ENCODE measurements around the gene TGFBR3. TPM values are rescaled to one million over a fixed set of nuclear protein-coding genes. Genes with fewer than 3 reads are reported as not detected.

The TGFBR3 gene
- total RNA-seq, 1 experiment from 2014 or later: 2.4 TPM

- H4K91ac ChIP-seq (ENCODE audit: insufficient read length, low read depth, low read length): no peak overlapping the region
- H2BK15ac ChIP-seq (ENCODE audit: low read depth, low read length): no peak overlapping the region
- no peak overlapping the region for H3K4me2 ChIP-seq (ENCODE audit: insufficient read depth, insufficient read length, low read length)
- no peak overlapping the region for H2BK120ac ChIP-seq (ENCODE audit: low read depth, low read length, poor library complexity, severe bottlenecking)
- peaks cover 2 to 3% of the 10 kb centered on the region in 2 experiments; a peak in 3 of 4 replicates for H3K4me1 Mint-ChIP-seq
- no peak overlapping the region for H2AK5ac ChIP-seq (ENCODE audit: insufficient read length, low read length)
- H4K8ac ChIP-seq (replicated peaks; ENCODE audit: insufficient read length, low read depth, low read length): no peak overlapping the region
- DNase-seq: no peak
- H2BK12ac ChIP-seq (ENCODE audit: insufficient read length, low read depth, low read length): no peak overlapping the region
- no peaks in the 10 kb centered on the region for H3K79me1 ChIP-seq (ENCODE audit: insufficient read depth, low read depth, low read length, poor library complexity, severe bottlenecking)
- H3K9me3 ChIP-seq (ENCODE audit: control insufficient read depth, low read depth, low read length): no peaks in the 10 kb centered on the region
- H3K9ac ChIP-seq (ENCODE audit: extremely low read depth, insufficient read length, low read length): no peak overlapping the region
- H3K4ac ChIP-seq (ENCODE audit: low read depth, low read length): no peak overlapping the region
- no peak overlapping the region for H3K27ac ChIP-seq (ENCODE audit: insufficient read length, low read depth, low read length)
- H3K27ac Mint-ChIP-seq: no peak overlapping the region
- no peak overlapping the region for H2BK5ac ChIP-seq (ENCODE audit: insufficient read length, low read length)
- H3K4me3 Mint-ChIP-seq: no peak overlapping the region
- no peak overlapping the region for H2BK20ac ChIP-seq (ENCODE audit: low read depth, low read length, poor library complexity, severe bottlenecking)
- no peak overlapping the region for H4K5ac ChIP-seq (ENCODE audit: insufficient read length, low read depth, low read length)
- no peaks in the 10 kb centered on the region; the same call in 1 of the 2 replicates for H3K27me3 Mint-ChIP-seq (ENCODE audit: low read depth)
- TF ChIP-seq CTCF (conservative IDR thresholded peaks at IDR 0.05): no peak
- no peak overlapping the region for H3K14ac ChIP-seq (ENCODE audit: insufficient read depth, low read length)
- H3K36me3 Mint-ChIP-seq (ENCODE audit: insufficient read depth in 1 of 3, low read depth in 3 of 3): no peaks in the 10 kb centered on the region
- no peak overlapping the region for H3T11ph ChIP-seq (ENCODE audit: low read length)
- no peaks in the 10 kb centered on the region for H3K79me2 ChIP-seq (ENCODE audit: insufficient read depth, low read length)
- H3K56ac ChIP-seq (ENCODE audit: insufficient read length, low read depth, low read length): no peak overlapping the region
- H2AFZ ChIP-seq (ENCODE audit: low read length): no peak overlapping the region
- no peaks in the 10 kb centered on the region for H3K27me3 ChIP-seq (ENCODE audit: insufficient read depth, low read length)
- no peak overlapping the region for H3K23ac ChIP-seq (ENCODE audit: insufficient read length, low read depth, low read length)
- H3K9me3 Mint-ChIP-seq: peaks cover 2 to 6% of the 10 kb centered on the region in 2 experiments; a peak in 3 of 5 replicates
- H3K4me1 ChIP-seq (ENCODE audit: insufficient read depth, low read length): no peaks in the 10 kb centered on the region
- H4K20me1 ChIP-seq (ENCODE audit: control insufficient read depth, insufficient read depth, insufficient read length): no peaks in the 10 kb centered on the region
- H3K23me2 ChIP-seq (ENCODE audit: insufficient read length, low read depth, low read length, poor library complexity, severe bottlenecking): no peaks in the 10 kb centered on the region
- no peak overlapping the region for H3K18ac ChIP-seq (ENCODE audit: insufficient read length, low read depth, low read length)
Observed at GRCh38 chr1:91661121-91661520, 224.8 kb downstream of the TGFBR3 start.
